ENCODE measurements around the gene EFCAB11. TPM values are rescaled to one million over a fixed set of nuclear protein-coding genes. Genes with fewer than 3 reads are reported as not detected.

EFCAB11 gene
- polyA plus RNA-seq, 1 donor = 23.7 TPM

GRCh38 chr14:89958966-89959365 lies 4.4 kb upstream of the EFCAB11 start:
- DNase-seq = no peak

GRCh38 chr14:89957791-89958190 lies 3.3 kb upstream of the EFCAB11 start:
- no peak for DNase-seq

- DNase-seq = peak; percentile 3
These were observed 2.8 kb upstream of the EFCAB11 start for GRCh38 chr14:89957376-89957775.

- no peak for DNase-seq
These were observed 2.1 kb upstream of the EFCAB11 start for GRCh38 chr14:89956661-89957009.

- DNase-seq = peak; percentile 95
These were observed 1.5 kb upstream of the EFCAB11 start, which contains the start of gene TDP1 for GRCh38 chr14:89955745-89956660. TSS of gene TDP1 (plus strand) at chr14:89955927. CDS start at chr14:89963115, 7,188 bp downstream.

- no peak for DNase-seq
These were observed 653 bp upstream of the EFCAB11 start for GRCh38 chr14:89955022-89955744.

GRCh38 chr14:89953602-89954001 lies 928 bp downstream of the EFCAB11 start:
- no peak for DNase-seq

- DNase-seq = no peak
These were observed 2.0 kb downstream of the EFCAB11 start for GRCh38 chr14:89952576-89952975.

GRCh38 chr14:89947344-89947743 lies 7.2 kb downstream of the EFCAB11 start:
- DNase-seq = no peak

GRCh38 chr14:89941830-89942377 lies 12.6 kb downstream of the EFCAB11 start:
- no peak for DNase-seq

GRCh38 chr14:89936654-89937185 lies 17.8 kb downstream of the EFCAB11 start:
- DNase-seq = no peak

- DNase-seq = no peak
These were observed 21.5 kb downstream of the EFCAB11 start for GRCh38 chr14:89933002-89933401.

- no peak for DNase-seq
These were observed 27.2 kb downstream of the EFCAB11 start for GRCh38 chr14:89927186-89927865.

- DNase-seq = no peak
These were observed 27.8 kb downstream of the EFCAB11 start for GRCh38 chr14:89926694-89927093.

GRCh38 chr14:89924268-89924667 lies 30.3 kb downstream of the EFCAB11 start:
- DNase-seq = no peak

- no peak for DNase-seq
These were observed 32.3 kb downstream of the EFCAB11 start for GRCh38 chr14:89922031-89922907.

GRCh38 chr14:89921346-89921745 lies 33.2 kb downstream of the EFCAB11 start:
- DNase-seq = no peak

GRCh38 chr14:89920056-89920455 lies 34.5 kb downstream of the EFCAB11 start:
- no peak for DNase-seq

GRCh38 chr14:89918721-89919120 lies 35.8 kb downstream of the EFCAB11 start:
- DNase-seq = no peak

GRCh38 chr14:89915114-89915878 lies 39.2 kb downstream of the EFCAB11 start:
- DNase-seq = peak; percentile 76

Measured in left kidney (tissue), 2 donors.